GM18951 (cell line): ENCODE data around the gene PRSS56.

Source experiments
- POLR2A ChIP-seq: IDR thresholded peaks from 4 replicates; pipeline ENCODE4 v1.6.1; 2011; ENCODE audit warnings: mild to moderate bottlenecking; ENCODE audit not compliant: insufficient read length, insufficient read depth; ENCODE audit errors: extremely low read depth
- in situ Hi-C: fragments of 300-500 bp; cut with MboI; formaldehyde crosslinking; loops from one replicate; pipeline ENCODE4 v1.12.0; 2022; ENCODE audit warnings: low sequenced_read_pairs, mixed read lengths, inconsistent platforms; ENCODE audit not compliant: unreplicated experiment

PRSS56 gene

GRCh38 chr2:232519581-232520438, at the start of gene PRSS56:
TSS of gene PRSS56 (plus strand) at chr2:232520388. CDS start at chr2:232520599, 211 bp downstream.
- TF ChIP-seq POLR2A = no peak

GRCh38 chr2:232473467-232473890, 46.7 kb upstream of the PRSS56 start:
- in situ Hi-C loops = no loop called here
- no peak for TF ChIP-seq POLR2A

More at GRCh38 chr2:232519581-232520438, at the start of gene PRSS56:
- in situ Hi-C loops = loop anchor here (10.0 kb wide), 1 partner anchor 75 kb away; no protein-coding TSS in a partner anchor

- TF ChIP-seq POLR2A = no peak
- in situ Hi-C loops = no loop called here
Observed at GRCh38 chr2:232476045-232476444, 44.1 kb upstream of the PRSS56 start.

- no peak for TF ChIP-seq POLR2A
- in situ Hi-C loops = no loop called here
Observed at GRCh38 chr2:232476791-232477190, 43.4 kb upstream of the PRSS56 start.

- TF ChIP-seq POLR2A = no peak
- in situ Hi-C loops = no loop called here
Observed at GRCh38 chr2:232477751-232478510, 42.3 kb upstream of the PRSS56 start.

GRCh38 chr2:232478571-232479340, 41.4 kb upstream of the PRSS56 start:
- in situ Hi-C loops = no loop called here
- TF ChIP-seq POLR2A = no peak

GRCh38 chr2:232479341-232480200, 40.6 kb upstream of the PRSS56 start:
- TF ChIP-seq POLR2A = no peak
- in situ Hi-C loops = no loop called here

- TF ChIP-seq POLR2A = no peak
- in situ Hi-C loops = no loop called here
Observed at GRCh38 chr2:232480201-232481190, 39.7 kb upstream of the PRSS56 start.

GRCh38 chr2:232481322-232482140, 38.7 kb upstream of the PRSS56 start:
- in situ Hi-C loops = no loop called here
- no peak for TF ChIP-seq POLR2A
